OCI-LY1 (cell line): ENCODE results near the gene RINT1.

Experiments used
- CTCF ChIP-seq: fragments of 200-600 bp; sonication (generic), shearing (Covaris generic); IDR thresholded peaks from 2 replicates; pipeline ENCODE4 v1.5.1; 2017; ENCODE audit warnings: mild to moderate bottlenecking, antibody characterized with exemption, low read length, moderate library complexity, mixed read lengths
- EZH2 ChIP-seq: fragments of 200-600 bp; sonication (generic), shearing (Covaris generic); IDR thresholded peaks from 2 replicates; pipeline ENCODE4 v1.8.0; 2017; ENCODE audit warnings: borderline replicate concordance, mixed run types, mild to moderate bottlenecking, antibody characterized with exemption, low read length, moderate library complexity, mixed read lengths

GRCh38 chr7:105612806-105613205, 80.8 kb downstream of the RINT1 start:
- TF ChIP-seq EZH2 (no peak), CTCF (no peak)
